Neural cell (in vitro differentiated cells): ENCODE results near the gene ZNF462.

Experiments used
- CTCF ChIP-seq: fragments of 450-650 bp; IDR thresholded peaks from 2 replicates; pipeline ENCODE4 v1.5.1; 2014; ENCODE audit warnings: antibody characterized with exemption, mild to moderate bottlenecking, moderate library complexity; ENCODE audit not compliant: poor library complexity, severe bottlenecking
- EZH2 ChIP-seq: fragments of 200-600, 300-800 bp; shearing (Covaris generic), sonication (generic); IDR thresholded peaks from 2 replicates; pipeline ENCODE4 v1.6.1; 2014; ENCODE audit warnings: antibody characterized with exemption, low read length, borderline replicate concordance, mild to moderate bottlenecking; ENCODE audit not compliant: insufficient read depth, poor library complexity, severe bottlenecking

GRCh38 chr9:106953174-106953573 lies 90.2 kb downstream of the ZNF462 start:
- TF ChIP-seq CTCF = no peak
- no peak for TF ChIP-seq EZH2
